Measurements from ENCODE around the gene SDHAF3. TPM values are rescaled to one million over a fixed set of nuclear protein-coding genes. Genes with fewer than 3 reads are reported as not detected.
A peak's percentile ranks its signal among the peaks of the same experiment; 100 is the strongest.
"Not testable (repeated sequence)": the region's sequence is repeated elsewhere in the genome, so short reads cannot be mapped to it uniquely, and the experiment has no call there.

Gene SDHAF3
- total and polyA plus RNA-seq, 10 of the 15 experiments (the other 5 are each of a cell fraction or from before 2014, with no cell fraction given) = 24.3 to 124 (median 63.5) TPM

DNA sequence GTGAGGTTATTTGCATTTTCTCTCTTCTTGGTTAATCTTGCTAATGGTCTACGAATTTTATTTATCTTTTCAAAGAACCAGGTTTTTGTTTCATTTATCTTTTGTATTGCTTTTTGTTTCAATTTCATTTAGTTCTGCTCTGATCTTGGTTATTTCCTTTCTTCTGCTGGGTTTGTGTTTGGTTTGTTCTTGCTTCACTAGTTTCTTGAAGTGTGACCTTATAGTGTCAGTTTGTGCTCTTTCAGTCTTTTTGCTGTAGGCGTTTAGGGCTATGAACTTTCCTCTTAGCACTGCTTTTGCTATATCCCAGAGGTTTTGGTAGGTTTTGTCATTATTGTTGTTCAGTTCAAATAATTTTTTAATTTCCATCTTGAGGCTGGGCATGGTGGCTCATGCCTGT, 45.5 kb upstream of the SDHAF3 start:
- ATAC-seq; RAD21 ChIA-PET (ENCODE audit: unreplicated experiment); CTCF ChIA-PET; H3K79me2 ChIP-seq (ENCODE audit: control insufficient read depth, insufficient read depth, low read length); H3K27me3 ChIP-seq (replicated peaks in 1 of 2; ENCODE audit: control insufficient read depth in 2 of 2, insufficient read depth in 2 of 2, low read length in 1 of 2); H3K4me2 ChIP-seq (ENCODE audit: control insufficient read depth, insufficient read depth); intact Hi-C loops (cut with micrococcal nuclease; ENCODE audit: unreplicated experiment); FAIRE-seq; H3K9ac ChIP-seq (ENCODE audit: control insufficient read depth, insufficient read depth, low read length); BruUV-seq (replicated peaks); in situ Hi-C loops (cut with MboI); H3K4me1 ChIP-seq (ENCODE audit: control insufficient read depth, insufficient read depth, low read length); H4K20me1 ChIP-seq (ENCODE audit: control insufficient read depth, insufficient read depth); H3K36me3 ChIP-seq (ENCODE audit: control insufficient read depth in 2 of 2, insufficient read depth in 2 of 2, low read length in 1 of 2); H3K27ac ChIP-seq (ENCODE audit: control insufficient read depth, insufficient read depth); DNase-seq (ENCODE audit: low read depth, low spot score); SMC1A ChIA-PET (ENCODE audit: uncharacterized antibody, unreplicated experiment); H3K9me3 ChIP-seq (replicated peaks; ENCODE audit: control insufficient read depth, insufficient read depth, low read length); POLR2A ChIA-PET; H2AFZ ChIP-seq (ENCODE audit: control insufficient read depth, low read depth, low read length); H3K4me3 ChIP-seq: not testable (repeated sequence)
- 15% methylated on average over 2 of the region's 2 CpGs for WGBS (ENCODE audit: insufficient coverage, insufficient replicate concordance, low lambda C conversion rate, missing lambda C conversion rate)
- TF ChIP-seq ATF7 (IDR thresholded peaks at IDR 0.05; ENCODE audit: low read depth) (peak; percentile 63), NR2F1 (conservative IDR thresholded peaks at IDR 0.05) (0 out of 2 replicates have a peak, but pooled peaks have one; percentile 19), PKNOX1 (IDR thresholded peaks at IDR 0.05) (peak; percentile 34; the same call in 1 of the 2 replicates), BHLHE40 (IDR thresholded peaks at IDR 0.05; ENCODE audit: borderline replicate concordance in 1 of 2, low read depth in 2 of 2, low read length in 1 of 2) (peak in 1 of 2 experiments; percentile 15; a peak in 1 of 4 replicates), MLLT1 (IDR thresholded peaks at IDR 0.05) (peak; percentile 56; the same call in 1 of the 2 replicates)

Data from GM12878 (cell line).